ENCODE measurements around the gene RTN1.

- TF ChIP-seq EZH2 (IDR thresholded peaks at IDR 0.05; ENCODE audit: borderline replicate concordance): no peak
- TF ChIP-seq CTCF (IDR thresholded peaks at IDR 0.05; ENCODE audit: poor library complexity): no peak
These were observed 119.0 kb downstream of the RTN1 start for GRCh38 chr14:59751578-59751977.
